Memory B cell (primary cell): ENCODE data around the gene FPR1.

Source experiments
- ATAC-seq: fragments of 150-1000 bp; cut with Tn5 transposase; 2 replicates; pipeline ENCODE4 v1.10.0; 2021; ENCODE audit warnings: low read depth, mild to moderate bottlenecking, moderate library complexity
- DNase-seq, 2 donors: peaks; one replicate each; pipeline ENCODE4 v3.0.0; 2022; ENCODE audit warnings: low spot score in 2 of 2
- H3K27ac Mint-ChIP-seq: one replicate; pipeline ENCODE4 v1.8.0; 2022; ENCODE audit warnings: mild to moderate bottlenecking, moderate library complexity, mixed read lengths
- H3K27me3 Mint-ChIP-seq: one replicate; pipeline ENCODE4 v1.8.0; 2022; ENCODE audit warnings: mixed read lengths
- H3K36me3 Mint-ChIP-seq: one replicate; pipeline ENCODE4 v1.8.0; 2022; ENCODE audit warnings: mild to moderate bottlenecking, mixed read lengths
- H3K4me1 Mint-ChIP-seq: one replicate; pipeline ENCODE4 v1.8.0; 2022; ENCODE audit warnings: mixed read lengths
- H3K4me3 Mint-ChIP-seq: one replicate; pipeline ENCODE4 v1.8.0; 2022; ENCODE audit warnings: mild to moderate bottlenecking, moderate library complexity, mixed read lengths
- H3K9me3 Mint-ChIP-seq: one replicate; pipeline ENCODE4 v1.8.0; 2022; ENCODE audit warnings: mixed read lengths

FPR1 gene

GRCh38 chr19:51737924-51738323, 13.8 kb downstream of the FPR1 start:
- H3K27ac Mint-ChIP-seq, result no peak overlapping the region
- H3K9me3 Mint-ChIP-seq, result no peaks in the 10 kb centered on the region
- H3K4me3 Mint-ChIP-seq, result no peak overlapping the region
- H3K4me1 Mint-ChIP-seq, result no peaks in the 10 kb centered on the region
- ATAC-seq (no peak), DNase-seq (no peak)
- H3K27me3 Mint-ChIP-seq, result peaks cover 4% of the 10 kb centered on the region
- H3K36me3 Mint-ChIP-seq, result no peaks in the 10 kb centered on the region

- no peaks in the 10 kb centered on the region for H3K4me1 Mint-ChIP-seq
- no peaks in the 10 kb centered on the region for H3K9me3 Mint-ChIP-seq
- peaks cover 4% of the 10 kb centered on the region for H3K27me3 Mint-ChIP-seq
- no peaks in the 10 kb centered on the region for H3K36me3 Mint-ChIP-seq
- DNase-seq, result no peak
- H3K27ac Mint-ChIP-seq, result no peak overlapping the region
- no peak for ATAC-seq
- H3K4me3 Mint-ChIP-seq, result no peak overlapping the region
Measured at GRCh38 chr19:51737389-51737788, 14.3 kb downstream of the FPR1 start.

GRCh38 chr19:51735759-51736449, 15.8 kb downstream of the FPR1 start:
- Mint-ChIP-seq H3K27me3 (peaks cover 5% of the 10 kb centered on the region), H3K36me3 (peaks cover 2% of the 10 kb centered on the region), H3K4me3 (no peak overlapping the region), H3K27ac (no peak overlapping the region), H3K4me1 (no peaks in the 10 kb centered on the region), H3K9me3 (peaks cover under 1% of the 10 kb centered on the region)
- no peak for DNase-seq
- no peak for ATAC-seq

- no peaks in the 10 kb centered on the region for H3K4me1 Mint-ChIP-seq
- no peak for DNase-seq
- peaks cover 11% of the 10 kb centered on the region for H3K27me3 Mint-ChIP-seq
Measured at GRCh38 chr19:51733742-51734522, 17.7 kb downstream of the FPR1 start.

GRCh38 chr19:51729781-51730180, 21.9 kb downstream of the FPR1 start:
- no peaks in the 10 kb centered on the region for H3K4me1 Mint-ChIP-seq
- H3K36me3 Mint-ChIP-seq, result peaks cover 12% of the 10 kb centered on the region
- DNase-seq (no peak), ATAC-seq (no peak)
- peaks cover 26% of the 10 kb centered on the region for H3K27me3 Mint-ChIP-seq
- H3K27ac Mint-ChIP-seq, result no peak overlapping the region
- H3K4me3 Mint-ChIP-seq, result no peak overlapping the region
- H3K9me3 Mint-ChIP-seq, result peaks cover 7% of the 10 kb centered on the region

More at GRCh38 chr19:51733742-51734522, 17.7 kb downstream of the FPR1 start:
- Mint-ChIP-seq H3K9me3 (peaks cover 5% of the 10 kb centered on the region), H3K4me3 (no peak overlapping the region), H3K27ac (no peak overlapping the region), H3K36me3 (peaks cover 5% of the 10 kb centered on the region)
- ATAC-seq, result no peak

GRCh38 chr19:51727349-51727880, 24.3 kb downstream of the FPR1 start:
- peaks cover 14% of the 10 kb centered on the region for H3K9me3 Mint-ChIP-seq
- ATAC-seq (no peak), DNase-seq (no peak)
- no peak overlapping the region for H3K4me3 Mint-ChIP-seq
- H3K27me3 Mint-ChIP-seq, result peaks cover 37% of the 10 kb centered on the region
- H3K4me1 Mint-ChIP-seq, result peaks cover 7% of the 10 kb centered on the region
- H3K36me3 Mint-ChIP-seq, result peaks cover 17% of the 10 kb centered on the region
- H3K27ac Mint-ChIP-seq, result no peak overlapping the region

- Mint-ChIP-seq H3K4me1 (peaks cover 7% of the 10 kb centered on the region), H3K27ac (no peak overlapping the region), H3K4me3 (no peak overlapping the region), H3K36me3 (peaks cover 15% of the 10 kb centered on the region), H3K9me3 (peaks cover 14% of the 10 kb centered on the region), H3K27me3 (peaks cover 37% of the 10 kb centered on the region)
- DNase-seq (no peak), ATAC-seq (no peak)
Measured at GRCh38 chr19:51726049-51726448, 25.6 kb downstream of the FPR1 start.

GRCh38 chr19:51724543-51724942, 27.1 kb downstream of the FPR1 start:
- peaks cover 7% of the 10 kb centered on the region for H3K4me1 Mint-ChIP-seq
- H3K4me3 Mint-ChIP-seq, result no peak overlapping the region
- H3K27ac Mint-ChIP-seq, result no peak overlapping the region
- H3K36me3 Mint-ChIP-seq, result peaks cover 15% of the 10 kb centered on the region
- H3K27me3 Mint-ChIP-seq, result peaks cover 40% of the 10 kb centered on the region
- ATAC-seq, result no peak
- peaks cover 11% of the 10 kb centered on the region for H3K9me3 Mint-ChIP-seq
- no peak for DNase-seq

- ATAC-seq (no peak), DNase-seq (no peak)
- H3K27ac Mint-ChIP-seq, result no peak overlapping the region
- H3K27me3 Mint-ChIP-seq, result peaks cover 36% of the 10 kb centered on the region
- peaks cover 10% of the 10 kb centered on the region for H3K36me3 Mint-ChIP-seq
- no peak overlapping the region for H3K4me3 Mint-ChIP-seq
- peaks cover 9% of the 10 kb centered on the region for H3K4me1 Mint-ChIP-seq
- peaks cover 13% of the 10 kb centered on the region for H3K9me3 Mint-ChIP-seq
Measured at GRCh38 chr19:51722492-51722891, 29.2 kb downstream of the FPR1 start.

- peaks cover 10% of the 10 kb centered on the region for H3K36me3 Mint-ChIP-seq
- peaks cover 9% of the 10 kb centered on the region for H3K4me1 Mint-ChIP-seq
- DNase-seq (no peak), ATAC-seq (no peak)
- H3K4me3 Mint-ChIP-seq, result no peak overlapping the region
- peaks cover 32% of the 10 kb centered on the region for H3K27me3 Mint-ChIP-seq
- H3K9me3 Mint-ChIP-seq, result peaks cover 13% of the 10 kb centered on the region
- no peak overlapping the region for H3K27ac Mint-ChIP-seq
Measured at GRCh38 chr19:51721905-51722304, 29.8 kb downstream of the FPR1 start.

GRCh38 chr19:51719251-51719988, 32.3 kb downstream of the FPR1 start:
- Mint-ChIP-seq H3K27ac (no peak overlapping the region), H3K9me3 (peaks cover 20% of the 10 kb centered on the region), H3K4me3 (no peak overlapping the region), H3K36me3 (peaks cover 11% of the 10 kb centered on the region), H3K27me3 (peaks cover 36% of the 10 kb centered on the region), H3K4me1 (peaks cover 15% of the 10 kb centered on the region)
- no peak for ATAC-seq
- DNase-seq, result no peak

GRCh38 chr19:51716925-51717324, 34.8 kb downstream of the FPR1 start:
- Mint-ChIP-seq H3K4me3 (no peak overlapping the region), H3K9me3 (peaks cover 12% of the 10 kb centered on the region), H3K4me1 (peaks cover 12% of the 10 kb centered on the region), H3K27me3 (peaks cover 26% of the 10 kb centered on the region), H3K36me3 (peaks cover 6% of the 10 kb centered on the region), H3K27ac (no peak overlapping the region)
- DNase-seq (no peak), ATAC-seq (no peak)

GRCh38 chr19:51715850-51716249, 35.8 kb downstream of the FPR1 start:
- Mint-ChIP-seq H3K4me3 (no peak overlapping the region), H3K9me3 (peaks cover 12% of the 10 kb centered on the region), H3K27ac (no peak overlapping the region), H3K36me3 (peaks cover 6% of the 10 kb centered on the region), H3K27me3 (peaks cover 24% of the 10 kb centered on the region), H3K4me1 (peaks cover 20% of the 10 kb centered on the region)
- ATAC-seq (no peak), DNase-seq (no peak)

- Mint-ChIP-seq H3K27me3 (peaks cover 21% of the 10 kb centered on the region), H3K9me3 (peaks cover 11% of the 10 kb centered on the region), H3K4me1 (peaks cover 27% of the 10 kb centered on the region), H3K27ac (no peak overlapping the region), H3K4me3 (no peak overlapping the region), H3K36me3 (peaks cover 6% of the 10 kb centered on the region)
- no peak for DNase-seq
- no peak for ATAC-seq
Measured at GRCh38 chr19:51714848-51715247, 36.8 kb downstream of the FPR1 start.
